HG03521 (cell line): ENCODE data around the gene PRDM7.
"Not testable (repeated sequence)": the region's sequence is repeated elsewhere in the genome, so short reads cannot be mapped to it uniquely, and the experiment has no call there.

Source experiments
- ATAC-seq: cut with Tn5 transposase; IDR thresholded peaks from one replicate; pipeline ENCODE4 v1.9.1; 2021; ENCODE audit warnings: mild to moderate bottlenecking, moderate library complexity; ENCODE audit not compliant: unreplicated experiment

Gene PRDM7

DNA sequence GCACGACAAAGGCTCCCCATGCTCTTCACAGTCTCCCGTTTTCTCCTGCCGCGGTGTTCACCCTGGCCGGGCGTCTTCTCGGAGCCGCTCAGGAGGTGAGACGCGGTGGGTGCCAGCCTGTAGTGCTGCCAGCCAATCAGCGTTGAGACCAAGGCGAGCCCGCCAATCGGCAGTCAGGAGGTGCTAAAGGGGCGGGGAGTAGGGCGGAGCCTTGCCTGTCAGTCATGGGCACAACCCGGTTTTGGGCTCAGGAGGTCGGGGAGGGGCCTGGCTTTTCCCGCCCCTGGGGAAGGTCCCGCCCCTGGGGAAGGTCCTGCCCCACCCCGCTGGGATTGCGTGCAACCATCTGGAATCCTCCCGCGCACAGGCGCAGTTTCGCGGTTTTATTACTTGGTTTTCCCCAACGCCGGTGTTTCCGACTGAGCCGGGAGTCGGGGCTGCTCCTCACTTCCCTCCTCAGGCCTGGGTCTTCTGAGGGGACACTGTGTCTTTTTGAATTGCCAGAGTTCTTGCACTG, at the start of gene PRDM7:
Gene PRDM7 (minus strand): TSS at position 92 of the 517 bp plus-strand sequence. CDS start 1,421 bp downstream, outside the sequence.
- ATAC-seq, result peak; percentile 92

DNA sequence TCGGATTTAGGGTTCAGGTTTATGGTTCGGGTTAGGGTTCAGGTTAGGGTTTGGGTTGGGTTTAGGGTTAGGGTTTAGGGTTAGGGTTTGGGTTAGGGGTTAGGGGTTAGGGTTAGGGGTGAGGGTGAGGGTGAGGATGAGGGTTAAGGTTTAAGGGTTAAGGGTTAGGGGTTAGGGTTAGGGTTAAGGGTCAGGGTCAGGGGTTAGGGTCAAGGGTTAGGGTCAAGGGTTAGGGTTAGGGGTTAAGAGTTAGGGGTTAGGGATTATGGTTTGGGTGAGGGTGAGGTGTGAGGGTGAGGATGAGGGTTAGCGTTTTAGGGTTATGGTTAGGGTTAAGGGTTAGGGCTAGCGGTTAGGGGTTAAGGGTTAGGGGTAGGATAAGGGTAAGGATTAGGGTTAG, 44.7 kb upstream of the PRDM7 start:
- ATAC-seq, result not testable (repeated sequence)

DNA sequence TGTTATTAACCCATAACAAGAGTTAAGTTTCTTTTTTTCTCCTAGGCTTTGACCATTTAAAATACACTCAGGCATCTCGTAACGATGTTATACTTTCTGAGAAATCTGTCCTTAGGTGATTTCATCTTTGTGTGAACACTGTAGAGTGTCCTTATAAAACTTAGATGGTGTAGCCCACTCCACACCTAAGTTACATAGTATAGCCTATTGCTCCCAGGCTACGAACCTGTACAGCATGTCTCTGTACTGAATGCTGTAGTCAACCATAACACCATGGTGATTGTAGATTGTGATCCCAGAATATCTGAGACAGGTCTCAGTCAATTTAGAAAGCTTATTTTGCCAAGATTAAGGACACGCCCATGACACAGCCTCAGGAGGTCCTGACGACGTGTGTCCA, 30.5 kb upstream of the PRDM7 start:
- ATAC-seq, result not testable (repeated sequence)

DNA sequence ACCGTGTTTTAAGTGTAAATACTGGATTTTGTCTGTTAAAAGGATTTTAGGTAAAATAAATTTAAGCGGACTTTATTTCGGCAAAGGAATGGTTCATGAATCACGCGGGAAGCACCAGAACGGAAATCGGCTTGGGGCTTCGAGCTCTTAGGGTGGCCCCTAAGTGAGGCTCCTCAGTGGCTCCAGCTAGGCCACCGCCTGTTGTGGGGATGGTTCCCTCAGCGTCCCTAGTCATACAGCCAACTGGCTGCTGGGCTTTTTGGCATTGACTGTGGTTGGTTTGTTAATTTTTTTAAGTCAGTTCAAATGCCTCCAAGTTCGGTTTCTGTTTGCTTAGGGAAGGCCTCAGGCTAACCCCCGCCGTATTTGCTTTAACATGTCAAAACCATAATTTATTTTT, 29.9 kb upstream of the PRDM7 start:
- ATAC-seq, result not testable (repeated sequence)

DNA sequence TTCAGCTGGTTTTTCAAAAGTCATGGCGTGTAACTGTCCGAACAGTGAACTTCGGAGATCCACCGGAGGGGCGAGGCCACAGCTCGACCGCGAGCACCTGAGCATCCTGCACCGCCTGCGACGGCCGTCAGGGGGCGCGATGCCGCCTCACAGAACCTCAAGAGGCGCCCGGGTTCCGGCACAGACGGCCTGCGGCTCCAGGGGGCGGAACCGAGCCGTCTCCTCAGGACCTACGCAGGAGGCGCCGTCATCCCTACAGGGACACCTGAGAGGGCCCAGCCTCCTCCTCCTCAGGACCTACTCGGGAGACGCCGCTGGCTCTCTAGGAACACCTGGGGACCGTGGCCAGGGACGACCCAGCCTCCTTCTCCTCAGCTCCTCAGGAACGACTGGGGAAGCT, 29.1 kb upstream of the PRDM7 start:
- ATAC-seq, result peak; percentile 69

DNA sequence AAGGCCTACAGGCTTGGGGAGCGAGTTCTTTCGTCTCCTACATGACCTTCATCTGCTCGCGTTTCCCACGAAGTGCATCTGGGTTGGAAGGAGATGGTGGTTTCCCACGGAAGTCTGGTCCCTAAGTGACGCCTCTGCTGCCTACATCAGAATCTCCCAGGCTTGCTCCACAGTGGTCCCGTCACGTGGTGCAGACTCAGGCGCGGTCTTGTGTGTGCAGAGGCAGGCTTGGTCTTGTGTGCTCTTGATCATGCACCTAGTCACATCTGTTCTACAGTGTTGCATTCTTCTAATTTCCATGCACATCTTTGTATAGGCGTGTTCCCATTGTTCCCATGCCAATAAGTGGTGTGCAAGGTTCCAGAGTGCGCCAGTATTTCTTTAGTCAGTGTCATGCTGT, 27.6 kb upstream of the PRDM7 start:
- not testable (repeated sequence) for ATAC-seq

DNA sequence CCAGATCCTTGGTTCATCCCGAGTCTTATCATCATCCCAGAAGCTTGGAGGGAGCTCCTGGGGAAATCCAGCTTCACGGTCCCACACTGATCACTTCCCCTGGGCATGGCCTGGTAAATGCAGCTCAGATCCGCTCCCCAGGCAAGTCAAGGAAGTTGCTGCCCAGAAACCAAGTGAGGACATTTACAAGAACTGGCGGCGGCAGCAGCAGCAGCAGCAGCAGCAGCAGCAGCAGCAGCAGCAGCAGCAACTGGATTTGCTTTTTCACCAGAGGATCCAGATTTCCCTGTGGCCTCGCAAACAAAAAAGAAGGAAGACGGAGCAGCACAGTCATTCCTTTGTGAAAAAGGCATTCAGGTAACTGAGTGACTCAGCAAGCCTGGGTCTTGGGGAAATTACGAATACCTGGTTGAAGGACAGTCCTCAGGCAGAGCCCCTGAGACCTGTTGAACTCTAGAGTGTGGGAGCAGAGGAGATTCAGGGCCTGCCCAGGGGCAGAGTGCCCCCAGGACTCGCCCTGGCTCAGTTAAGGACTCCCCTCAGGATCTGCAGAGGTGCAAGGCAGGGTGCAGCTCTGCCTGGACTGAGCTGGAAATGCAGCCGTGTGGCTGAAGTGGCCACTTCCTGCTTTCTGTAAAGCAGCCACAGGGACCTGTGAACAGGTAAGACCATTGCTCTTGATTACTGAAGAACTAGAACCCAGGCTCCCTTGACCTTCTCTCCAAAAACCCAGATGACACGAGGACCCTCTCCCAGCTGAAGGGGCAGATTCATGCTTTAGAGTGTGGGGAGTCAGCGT, 25.2 kb upstream of the PRDM7 start:
- ATAC-seq, result not testable (repeated sequence)

DNA sequence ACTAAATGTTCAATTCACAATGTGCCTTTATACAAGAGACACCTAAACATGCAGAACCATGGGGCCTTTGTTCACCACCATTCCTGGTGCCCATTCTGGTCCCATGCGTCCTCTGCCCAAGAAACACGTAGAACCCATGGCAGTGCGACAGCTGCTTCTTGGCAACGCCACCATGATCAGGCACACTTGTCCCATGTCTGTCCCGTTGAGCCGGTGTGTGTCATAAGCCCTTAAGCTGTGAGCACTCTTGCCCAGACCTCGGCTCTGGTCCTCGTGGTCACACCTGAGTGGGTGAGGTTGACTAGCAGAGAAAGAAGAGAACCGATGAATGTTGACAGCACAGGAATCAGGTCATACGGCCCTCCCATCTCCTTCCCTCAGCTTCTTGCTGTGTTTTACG, 24.2 kb upstream of the PRDM7 start:
- ATAC-seq, result not testable (repeated sequence)

DNA sequence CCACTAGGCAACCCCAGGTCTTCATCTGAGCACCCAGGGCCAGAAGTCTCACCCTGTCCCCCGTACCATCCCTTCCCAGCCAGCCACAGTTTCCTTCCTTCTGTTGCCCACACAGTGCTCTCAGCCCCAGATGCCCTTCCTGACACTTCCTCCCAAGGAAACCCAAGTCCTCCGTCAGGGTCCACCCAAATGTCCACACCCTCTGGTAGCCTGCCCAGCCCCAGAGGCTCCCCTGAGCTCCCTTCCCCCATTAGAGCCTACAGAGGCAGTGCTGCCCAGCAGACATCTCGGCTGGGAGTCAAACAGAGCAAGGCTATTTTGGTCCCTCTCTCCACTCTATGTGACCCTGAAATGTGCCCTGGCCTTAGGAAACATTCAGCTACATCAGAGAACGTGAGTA, 23.7 kb upstream of the PRDM7 start:
- ATAC-seq, result not testable (repeated sequence)

DNA sequence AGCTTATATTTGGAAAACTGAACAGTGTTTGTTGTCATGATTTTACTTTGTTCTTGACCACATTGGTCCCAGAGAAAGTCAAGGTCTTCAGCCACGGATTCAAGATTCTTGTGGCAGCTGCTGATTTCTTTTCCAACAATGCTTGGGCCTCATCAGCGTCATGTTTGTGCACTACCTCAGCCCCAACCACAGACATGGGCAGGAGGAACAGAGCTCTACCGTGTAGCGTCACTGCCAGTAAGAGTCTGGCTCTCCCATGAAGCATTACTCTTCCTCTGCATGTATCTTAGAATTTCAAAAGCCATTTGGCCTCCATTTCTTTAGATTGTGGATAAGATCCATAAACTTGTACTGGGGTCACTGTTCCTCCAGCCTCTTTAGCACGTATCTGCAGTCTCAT, 23.1 kb upstream of the PRDM7 start:
- ATAC-seq, result not testable (repeated sequence)

DNA sequence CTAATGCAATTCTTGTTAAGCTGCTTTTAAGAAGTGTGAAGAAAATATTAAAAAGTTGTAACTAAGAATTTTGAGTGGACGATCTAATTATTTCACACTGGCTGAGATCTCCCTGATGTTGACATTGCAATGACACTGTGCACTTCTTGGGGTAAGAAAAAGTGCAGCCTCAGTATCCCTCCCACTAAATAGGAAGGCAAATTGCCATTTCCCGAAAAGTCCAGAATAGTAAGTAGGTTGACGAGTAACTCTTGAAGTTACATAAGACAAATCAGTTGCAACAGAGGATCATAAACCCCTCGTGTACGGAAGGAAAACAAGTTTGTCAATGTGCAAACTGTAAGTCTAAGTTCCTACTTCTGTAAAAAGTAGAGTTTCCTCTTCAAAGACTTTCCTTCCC, 21.8 kb upstream of the PRDM7 start:
- ATAC-seq, result not testable (repeated sequence)

DNA sequence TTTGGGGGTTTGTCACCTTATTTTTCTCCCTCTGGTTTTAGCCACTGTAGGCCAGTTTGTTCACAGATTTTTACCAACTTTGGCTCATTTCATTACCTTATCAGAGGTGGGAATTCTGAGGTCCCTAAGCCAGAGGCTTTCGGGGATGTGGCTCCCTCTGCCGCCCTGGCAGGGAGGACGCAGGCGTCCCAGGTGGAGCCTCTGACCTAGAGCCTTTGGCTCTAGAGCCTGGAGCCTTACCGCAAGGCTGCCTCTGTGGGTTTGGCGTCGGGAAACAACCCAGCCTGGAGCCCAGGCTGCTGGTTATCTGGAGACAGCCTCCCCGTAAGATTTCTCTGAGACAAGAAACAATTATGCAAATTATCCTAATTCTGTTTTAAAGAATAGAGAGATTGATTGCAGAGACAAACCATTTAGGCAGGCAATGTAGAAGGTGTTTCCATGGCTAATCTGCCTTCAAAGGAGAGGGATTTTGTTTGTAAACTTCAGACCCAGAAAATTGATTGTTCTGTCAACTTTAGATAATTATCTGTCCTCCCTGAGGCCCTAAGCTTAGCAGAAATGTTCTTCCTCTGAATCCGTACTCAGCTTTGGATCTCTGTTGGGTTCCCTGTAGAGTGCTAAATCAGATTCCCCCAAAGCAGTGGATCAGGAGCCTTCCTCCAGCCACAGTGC, 20.0 kb upstream of the PRDM7 start:
- ATAC-seq, result not testable (repeated sequence)

DNA sequence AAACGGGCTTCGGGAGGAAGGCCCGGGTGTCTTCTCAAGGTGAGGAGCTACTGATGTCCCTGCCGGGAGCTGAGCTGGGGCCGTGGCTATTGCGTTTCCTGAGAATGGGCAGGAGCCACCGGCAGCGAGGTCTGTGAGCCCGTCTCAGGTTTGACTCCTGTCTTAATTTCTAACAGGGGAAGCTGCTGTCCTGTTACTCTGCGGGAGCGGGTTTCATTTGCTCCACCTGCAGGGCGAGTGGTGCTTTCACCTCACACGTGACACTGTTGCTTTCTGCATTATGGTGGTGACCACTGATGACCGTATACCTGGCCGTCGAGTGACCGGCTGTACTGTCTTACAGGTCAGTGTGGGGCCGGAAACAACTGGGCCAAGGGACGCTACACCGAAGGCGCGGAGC, 17.7 kb upstream of the PRDM7 start:
- not testable (repeated sequence) for ATAC-seq

DNA sequence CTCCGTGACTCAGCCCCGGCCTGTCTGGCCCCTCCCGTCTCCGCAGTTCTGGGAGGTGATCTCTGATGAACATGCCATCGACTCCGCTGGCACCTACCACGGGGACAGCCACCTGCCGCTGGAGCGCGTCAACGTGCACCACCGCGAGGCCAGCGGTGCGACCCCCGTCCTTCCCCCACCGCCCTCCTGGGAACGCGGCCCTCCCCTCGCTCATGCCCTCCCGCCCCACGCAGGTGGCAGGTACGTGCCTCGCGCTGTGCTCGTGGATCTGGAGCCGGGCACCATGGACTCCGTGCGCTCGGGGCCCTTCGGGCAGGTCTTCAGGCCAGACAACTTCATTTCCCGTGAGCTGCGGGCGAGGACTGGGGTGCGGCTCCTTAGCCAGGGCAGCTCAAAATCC, 17.2 kb upstream of the PRDM7 start:
- ATAC-seq, result not testable (repeated sequence)

DNA sequence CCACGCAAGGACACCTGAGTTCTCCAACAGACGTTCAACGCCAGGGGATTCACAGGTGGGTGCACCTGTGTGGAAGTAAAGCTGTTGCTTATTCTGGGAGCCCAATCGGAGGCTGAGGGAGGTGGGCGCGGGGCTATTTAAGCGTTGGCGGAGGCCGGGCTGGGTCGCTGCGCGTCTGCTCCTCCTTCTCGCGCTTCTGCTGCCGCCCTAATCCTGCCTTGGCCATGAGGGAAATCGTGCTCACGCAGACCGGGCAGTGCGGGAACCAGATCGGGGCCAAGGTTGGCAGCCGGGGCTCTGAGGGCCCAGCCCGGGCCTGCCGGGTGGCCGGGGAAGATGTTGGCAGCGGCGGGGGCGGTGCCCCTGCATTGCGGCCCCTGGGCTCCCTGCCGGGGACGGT, 16.7 kb upstream of the PRDM7 start:
- not testable (repeated sequence) for ATAC-seq

DNA sequence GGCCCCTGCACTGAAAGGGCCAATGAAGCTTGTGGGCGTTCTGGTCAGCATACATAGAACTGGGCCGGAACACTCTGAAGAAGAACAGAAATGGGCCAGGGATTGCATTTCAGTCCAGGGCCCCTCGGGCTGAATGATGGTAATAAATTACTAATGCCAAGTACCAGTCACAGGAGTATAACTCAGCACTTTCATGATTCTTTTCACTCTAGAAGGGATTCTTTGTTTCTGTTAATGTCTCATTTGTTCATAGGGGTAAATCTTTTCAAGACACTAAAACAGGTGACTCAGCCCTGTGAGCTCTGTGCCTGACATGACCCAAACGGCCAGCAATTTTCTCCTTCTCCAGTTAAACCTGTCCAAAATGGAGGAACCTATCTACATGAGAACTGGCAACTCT, 15.7 kb upstream of the PRDM7 start:
- ATAC-seq, result not testable (repeated sequence)

DNA sequence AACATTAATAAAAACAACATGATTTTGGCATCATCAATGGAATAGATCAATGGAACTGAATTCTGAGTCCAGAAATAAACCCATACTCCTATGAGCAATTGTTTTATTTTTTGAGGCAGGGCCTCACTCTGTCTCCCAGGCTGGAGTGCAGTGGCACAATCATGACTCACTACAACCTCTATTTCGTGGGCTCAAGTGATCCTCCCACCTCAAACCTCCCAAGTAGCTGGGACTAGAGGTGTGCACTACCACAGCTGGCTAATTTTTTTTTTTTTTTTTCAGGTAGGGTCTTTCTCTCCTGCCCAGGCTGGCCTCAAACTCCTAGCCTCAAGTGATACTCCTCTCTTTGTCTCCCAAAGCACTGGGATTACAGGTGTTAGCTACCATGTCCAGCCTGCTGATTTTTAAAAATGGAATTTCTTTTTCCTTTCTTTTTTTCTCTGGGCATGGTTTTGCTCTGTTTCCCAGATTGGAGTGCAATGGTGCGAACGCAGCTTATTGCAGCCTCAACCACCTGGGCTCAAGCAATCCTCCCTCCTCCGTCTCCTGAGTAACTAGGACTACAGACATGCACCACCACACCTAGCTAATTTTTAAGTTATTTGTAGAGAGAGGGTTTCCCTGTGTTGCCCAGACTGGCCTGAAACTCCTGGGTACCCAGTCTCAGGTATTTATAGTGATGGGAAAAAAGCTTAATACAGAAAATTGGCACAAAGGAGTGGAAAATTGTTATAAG, 7.3 kb upstream of the PRDM7 start:
- ATAC-seq, result no peak

DNA sequence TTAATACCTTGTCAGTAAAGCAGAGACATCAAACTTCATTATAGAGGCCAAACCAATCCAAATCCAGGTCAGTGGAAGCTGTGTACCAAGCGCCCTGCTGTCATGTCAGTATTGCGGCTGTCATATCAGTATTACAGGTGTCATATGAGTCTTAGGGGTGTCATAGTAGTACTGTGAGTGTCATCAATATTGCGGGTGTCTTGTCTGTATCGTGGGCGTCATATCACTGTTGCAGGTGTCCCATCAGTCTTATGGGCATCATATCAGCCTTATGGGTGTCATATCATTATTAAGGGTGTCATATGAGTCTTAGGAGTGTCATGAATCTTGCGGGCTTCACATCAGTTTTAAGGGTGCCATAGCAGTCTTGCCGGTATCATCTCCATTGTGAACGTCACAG, 6.0 kb upstream of the PRDM7 start:
- ATAC-seq, result no peak

DNA sequence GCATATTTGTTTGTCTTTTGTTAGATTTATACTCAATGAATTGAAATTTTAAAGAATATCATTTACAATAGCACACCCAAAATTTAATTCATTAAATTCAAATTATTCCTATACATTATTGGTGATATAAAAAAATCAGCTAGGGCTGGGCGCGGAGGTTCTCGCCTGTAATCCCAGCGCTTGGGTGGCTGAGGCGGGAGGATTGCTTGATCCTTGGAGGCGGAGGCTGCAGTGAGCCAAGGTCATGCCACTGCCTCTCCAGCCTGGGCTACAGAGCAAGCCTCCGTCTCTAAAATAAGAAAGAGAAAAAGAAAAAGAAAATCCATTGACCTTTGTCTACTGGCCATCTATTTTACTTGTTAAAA, 4.5 kb upstream of the PRDM7 start:
- ATAC-seq, result no peak

DNA sequence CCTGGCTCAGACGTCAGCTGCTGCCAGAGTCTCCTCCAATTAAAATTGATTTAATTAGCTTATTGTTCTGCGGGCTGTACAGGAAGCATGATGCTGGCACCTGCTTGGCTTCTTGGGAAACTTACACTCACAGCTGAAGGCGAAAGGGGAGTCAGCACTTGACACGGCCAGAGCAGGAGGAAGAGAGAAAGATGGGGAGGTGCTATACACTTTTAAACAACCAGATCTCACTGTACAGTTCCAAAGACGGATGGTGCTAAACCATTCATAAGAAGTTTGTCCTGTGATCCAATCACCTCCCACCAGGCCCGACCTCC, 1.4 kb upstream of the PRDM7 start:
- ATAC-seq, result no peak

DNA sequence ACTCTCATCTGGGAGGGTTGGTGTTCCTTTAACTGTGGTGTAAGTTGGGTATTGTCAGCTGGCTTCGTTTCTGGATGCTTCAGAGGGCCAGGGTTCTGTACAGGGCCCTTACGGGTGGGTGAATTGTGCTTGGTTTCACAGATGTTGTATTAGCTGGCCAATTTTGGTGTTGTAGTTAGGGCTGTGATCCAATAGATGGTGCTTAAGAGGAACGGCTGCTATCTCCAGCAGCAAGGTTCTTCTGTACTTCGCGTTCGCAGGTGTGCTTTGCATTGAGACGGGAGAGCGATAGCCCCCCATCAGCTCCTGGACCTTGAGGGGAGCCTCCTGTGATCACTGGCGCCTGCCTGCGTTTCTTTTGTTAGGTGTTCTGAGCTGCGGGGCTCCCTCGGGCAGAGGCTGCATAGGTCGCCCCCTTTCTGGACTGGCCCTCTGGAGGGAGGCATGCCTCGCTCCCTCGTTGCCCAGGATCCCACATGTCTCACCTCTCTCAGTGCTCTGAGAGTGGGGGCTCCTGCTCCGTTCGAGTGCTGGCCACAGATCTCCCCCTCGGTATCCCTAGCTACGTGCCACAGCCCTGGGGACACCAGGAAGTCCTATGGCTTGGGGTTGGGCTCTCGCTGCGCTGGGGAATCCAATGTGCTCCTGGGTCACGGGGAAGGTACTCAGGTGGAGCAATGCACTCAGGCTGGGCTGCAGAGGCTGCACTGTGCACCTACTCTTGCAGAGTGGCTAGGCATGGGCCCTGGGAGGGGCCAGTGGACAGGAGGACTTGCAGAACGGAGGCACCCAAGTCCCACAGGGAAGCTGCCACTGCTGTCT, 837 bp upstream of the PRDM7 start:
- ATAC-seq, result peak; percentile 40
